DOHH2 (cell line): ENCODE measurements around the gene GPC6.

Experiments
- CTCF ChIP-seq: fragments of 200-600 bp; sonication (generic); IDR thresholded peaks from one replicate; pipeline ENCODE4 v1.5.1; 2014; ENCODE audit warnings: antibody characterized with exemption, mild to moderate bottlenecking, low read depth, low read length; ENCODE audit not compliant: poor library complexity, severe bottlenecking
- EZH2phosphoT487 ChIP-seq: fragments of 200-600 bp; sonication (generic); IDR thresholded peaks from 2 replicates; pipeline ENCODE4 v1.6.1; 2017; ENCODE audit warnings: borderline replicate concordance, mild to moderate bottlenecking, antibody characterized with exemption, low read length, moderate library complexity, mixed read lengths

GRCh38 chr13:93867481-93867880 is 640.9 kb downstream of the GPC6 start:
- no peak for TF ChIP-seq CTCF
- TF ChIP-seq EZH2phosphoT487 = no peak
